Activated gamma-delta T cell treated with Interleukin-2 at 50 U/mL for 16 hours (primary cell): ENCODE data around the gene ARHGEF6.
A peak's percentile ranks its signal among the peaks of the same experiment; 100 is the strongest.

Source experiments
- DNase-seq: peaks from one replicate; pipeline ENCODE4 v3.0.0-alpha.2; 2020

ARHGEF6 gene

DNA sequence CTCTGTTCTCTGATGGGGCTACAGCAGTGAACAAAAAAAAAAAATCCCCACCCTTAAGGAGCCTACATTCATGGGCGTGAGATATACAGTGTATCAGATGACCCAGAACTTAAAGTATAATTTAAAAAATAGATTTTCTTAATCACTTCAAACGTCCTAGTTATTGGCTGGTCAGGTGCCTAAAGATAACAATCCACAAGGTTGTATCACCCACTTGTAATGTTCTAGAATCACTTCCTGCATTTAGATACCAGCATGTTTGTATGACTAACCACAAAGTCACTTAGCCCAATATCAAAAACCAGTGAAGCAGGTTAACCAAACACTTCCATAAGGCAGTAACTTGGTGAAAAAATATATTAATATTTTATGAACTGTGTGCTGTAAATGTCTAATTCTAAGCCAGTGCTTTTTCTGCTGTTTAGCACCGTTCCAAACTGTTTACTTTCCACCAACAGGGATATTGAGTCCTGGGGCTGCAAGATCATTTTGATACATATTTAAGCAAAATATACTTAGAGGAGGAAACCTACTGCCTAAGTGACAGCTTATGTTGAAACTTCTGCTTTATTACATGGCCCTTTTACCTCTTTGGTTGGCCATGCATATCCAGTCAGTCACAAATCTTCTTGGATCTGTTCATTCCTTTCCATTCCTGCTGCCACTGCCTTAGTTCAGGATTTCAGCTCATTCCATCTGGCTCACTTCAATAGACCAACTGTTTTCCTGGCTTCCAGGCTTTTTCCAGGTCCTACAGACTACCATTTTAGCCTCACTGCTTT, 89.5 kb downstream of the ARHGEF6 start:
- DNase-seq = no peak

DNA sequence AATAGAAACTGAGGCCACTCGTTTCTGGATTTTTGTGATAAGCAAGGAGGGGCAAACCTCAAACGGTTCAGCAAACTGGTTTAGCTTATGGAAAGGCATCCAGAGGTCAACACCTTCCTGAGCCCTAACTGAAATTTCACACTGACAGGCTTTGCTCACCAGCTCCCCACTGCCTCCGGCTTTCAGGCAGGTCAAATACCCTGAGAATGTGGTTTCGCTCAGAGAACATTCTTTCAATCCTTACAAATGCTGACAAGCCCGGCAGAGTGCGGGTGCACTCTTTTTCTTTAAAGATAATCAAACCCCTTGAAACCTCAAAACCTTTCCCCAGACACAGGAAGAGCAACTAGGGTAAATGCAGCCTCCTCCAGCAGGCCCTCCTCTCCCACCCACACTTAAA, 91.3 kb downstream of the ARHGEF6 start:
- DNase-seq = no peak

DNA sequence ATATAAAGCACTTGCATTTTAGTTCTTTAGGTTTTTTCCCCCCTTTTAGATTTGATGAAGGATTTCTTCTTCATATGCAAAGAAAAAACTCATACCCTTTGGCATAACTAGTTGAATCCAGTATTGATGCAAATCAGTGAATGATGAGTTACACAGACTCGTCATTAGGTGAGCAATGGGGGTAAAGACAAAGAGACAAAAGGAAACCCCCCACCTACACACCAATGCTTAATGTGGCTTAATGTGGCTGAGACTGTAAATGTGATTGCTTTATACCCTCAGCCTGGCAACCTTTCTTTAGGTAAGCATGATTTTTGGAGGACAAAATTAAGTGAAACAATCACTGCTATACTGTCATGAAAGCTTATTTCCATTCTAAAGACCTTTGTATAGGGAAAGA, 93.3 kb downstream of the ARHGEF6 start:
- no peak for DNase-seq

DNA sequence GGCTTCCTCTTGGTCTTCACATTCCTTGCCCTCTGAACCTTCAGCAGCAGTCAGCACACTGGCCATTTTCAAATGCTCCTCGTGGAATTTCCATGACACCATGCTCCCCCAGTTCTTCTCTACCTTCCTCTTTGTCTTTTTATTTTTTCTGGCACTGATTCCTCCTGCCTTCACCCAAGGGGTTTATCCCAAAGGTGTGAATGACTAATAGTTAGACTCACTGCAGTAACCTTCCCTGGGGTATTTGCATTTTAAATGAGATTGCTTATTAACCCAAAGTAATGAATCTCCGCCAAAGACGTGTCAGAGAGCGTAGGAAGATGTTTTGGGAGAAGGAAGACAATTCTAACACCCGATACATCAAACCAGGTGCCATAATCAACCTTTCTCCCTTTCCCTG, 96.6 kb downstream of the ARHGEF6 start:
- DNase-seq = no peak

DNA sequence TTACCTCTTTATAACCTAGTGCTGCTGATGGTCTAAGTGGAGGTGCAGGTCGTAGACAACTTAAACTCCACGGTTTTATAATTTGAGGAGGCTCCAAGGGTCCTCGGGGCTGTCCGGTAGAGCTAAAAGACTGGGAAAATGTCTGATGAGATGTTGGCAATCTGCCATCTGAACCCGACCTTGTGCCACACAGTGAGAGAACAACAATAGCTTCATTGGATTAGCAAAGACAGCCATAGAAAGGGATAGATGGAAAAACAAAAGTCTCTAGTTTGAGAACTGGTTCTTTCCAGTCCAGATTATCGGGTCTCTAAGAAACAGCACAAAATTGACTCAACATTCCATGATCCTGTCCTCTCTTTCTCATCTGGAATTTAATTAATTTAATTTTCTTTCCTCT, 101.2 kb downstream of the ARHGEF6 start:
- DNase-seq = no peak

DNA sequence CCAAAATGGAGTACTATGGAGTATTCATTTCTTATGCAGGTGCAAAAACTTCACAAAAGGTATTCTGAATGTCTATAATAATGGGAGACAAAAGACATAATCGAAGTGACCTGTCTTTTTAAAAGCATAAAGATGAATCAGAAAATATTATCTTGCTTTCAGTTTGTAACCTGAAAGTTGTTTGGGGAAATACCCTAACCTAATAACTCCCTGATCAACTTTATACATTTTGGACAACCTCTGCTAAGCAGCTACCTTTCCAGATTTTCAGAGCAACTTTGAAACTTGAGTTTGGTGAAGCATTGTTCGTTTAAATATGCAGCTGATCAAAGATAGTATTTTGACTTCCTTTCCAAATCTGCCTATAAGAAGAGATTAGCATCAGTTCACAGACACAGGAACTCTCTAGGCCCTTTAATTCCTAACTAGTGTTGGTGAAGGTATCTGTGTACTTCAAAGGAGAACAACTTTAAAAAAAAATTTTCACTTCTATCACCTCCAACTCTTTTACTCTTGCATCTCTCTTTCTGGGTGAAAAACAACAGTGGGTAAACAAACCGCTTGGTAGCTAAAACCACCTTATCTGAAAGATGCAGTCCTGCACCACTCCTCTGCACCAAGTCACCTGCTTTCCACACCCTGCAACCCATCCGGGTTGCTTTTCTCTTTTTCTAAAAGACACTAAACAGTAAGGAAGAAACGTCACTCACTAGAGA, 106.3 kb downstream of the ARHGEF6 start:
- no peak for DNase-seq

DNA sequence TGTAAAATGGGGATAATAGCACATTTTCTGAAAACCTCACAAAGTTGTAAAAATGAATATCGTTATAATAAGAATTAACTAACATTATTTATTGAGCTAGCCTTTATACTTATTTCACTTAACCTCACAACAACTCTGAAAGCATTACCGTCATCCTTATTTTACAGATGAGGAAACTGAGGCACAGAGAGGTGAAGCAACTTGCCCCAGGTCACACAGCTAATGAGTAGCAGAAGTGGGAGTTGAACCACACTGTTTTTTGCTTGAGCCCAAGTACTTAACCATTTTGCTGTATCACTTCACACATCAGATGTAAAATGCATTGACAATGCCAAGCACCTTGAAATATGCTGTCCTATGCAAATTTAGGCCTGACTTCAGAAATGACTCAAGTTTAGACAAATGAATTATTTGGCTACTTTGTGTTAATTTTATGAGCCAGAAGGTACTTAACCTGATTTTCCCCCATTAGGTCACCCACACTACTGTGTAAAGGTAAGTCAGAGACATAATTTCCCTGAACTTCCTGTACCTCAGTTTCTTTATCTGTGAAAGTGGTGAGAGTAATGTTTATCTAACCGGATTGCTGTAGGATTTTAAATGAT, 109.6 kb downstream of the ARHGEF6 start:
- DNase-seq = no peak

DNA sequence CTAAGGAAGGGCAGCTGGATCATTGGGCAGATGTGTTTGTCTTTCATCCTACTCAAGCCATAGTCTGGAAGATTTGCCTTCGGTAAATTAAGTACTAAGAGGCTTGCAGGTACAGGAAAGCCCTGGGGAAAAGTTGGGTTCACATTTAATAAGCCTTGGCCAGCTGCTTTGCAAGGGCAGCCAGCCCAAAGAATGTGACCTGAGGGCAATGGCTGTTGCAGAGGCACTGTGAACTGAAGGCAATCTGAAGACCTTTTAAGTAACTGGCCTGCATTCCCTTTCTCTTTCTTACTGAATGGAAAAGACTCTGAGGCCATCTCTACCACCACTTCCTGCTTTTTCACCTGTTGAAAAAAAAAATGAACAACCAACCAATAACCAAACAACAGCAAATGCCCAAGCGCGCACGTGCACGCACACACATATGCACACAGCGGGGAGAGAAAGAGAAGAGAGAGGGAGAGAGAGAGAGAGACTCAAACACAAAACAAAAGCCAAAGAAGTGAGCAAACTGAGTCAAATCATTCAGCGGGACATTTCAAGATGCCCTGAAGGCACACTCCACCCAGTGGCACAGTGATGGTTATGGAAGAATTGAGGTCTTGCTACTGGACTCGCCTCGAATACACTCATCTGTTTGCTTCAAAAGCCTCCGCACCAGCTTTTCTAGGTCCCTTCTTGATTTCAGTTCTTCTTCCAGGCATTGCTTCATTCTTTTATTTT, 113.1 kb downstream of the ARHGEF6 start:
- no peak for DNase-seq

DNA sequence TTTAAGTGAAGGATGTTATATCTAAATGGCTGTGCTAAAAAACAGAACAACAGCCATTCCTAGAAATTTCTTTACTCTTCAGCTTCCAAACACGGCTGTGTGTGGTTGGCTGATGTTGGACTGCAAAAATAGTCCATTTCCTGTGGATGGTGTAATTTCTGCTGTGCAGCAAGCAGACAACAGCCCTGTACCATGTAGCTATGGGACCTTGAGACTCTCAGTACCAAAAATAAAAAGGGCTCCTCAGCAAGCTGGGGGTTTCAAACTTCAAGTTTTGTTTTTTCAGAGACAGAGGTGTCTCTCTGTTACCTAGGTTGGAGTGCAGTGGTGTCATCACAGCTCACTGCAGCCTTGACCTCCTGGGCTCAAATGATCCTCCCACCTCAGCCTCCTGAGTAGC, 114.6 kb downstream of the ARHGEF6 start:
- no peak for DNase-seq

DNA sequence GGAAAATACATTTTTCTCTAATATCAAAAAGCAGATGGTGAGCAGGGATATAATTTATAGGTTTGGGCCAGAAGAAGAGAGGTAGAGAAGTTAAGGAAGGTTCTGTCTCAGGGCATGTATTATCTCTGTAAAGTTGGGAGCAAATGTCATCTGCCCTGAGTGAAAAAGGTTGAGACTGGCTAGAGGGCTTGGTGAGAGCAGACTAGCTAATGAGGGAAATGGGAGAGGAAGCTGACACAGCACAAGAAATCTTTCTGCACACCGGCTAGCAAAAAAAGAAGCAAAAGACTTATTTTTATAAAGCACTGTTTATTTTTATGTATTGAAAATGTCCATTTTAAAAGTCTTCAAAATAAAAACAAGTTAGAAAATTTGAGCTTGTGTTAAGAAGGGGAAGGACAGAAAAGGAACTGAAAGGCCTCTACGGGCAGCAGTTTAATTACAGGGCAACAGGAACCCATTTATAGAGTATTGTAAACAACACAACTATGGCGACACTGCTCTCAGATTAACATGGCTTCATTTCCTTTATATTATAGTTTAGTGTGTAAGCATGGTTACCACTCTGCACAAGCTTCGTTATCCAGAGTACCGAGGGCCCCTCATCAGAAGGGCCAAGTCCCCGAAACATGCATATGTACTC, 115.4 kb downstream of the ARHGEF6 start:
- no peak for DNase-seq

DNA sequence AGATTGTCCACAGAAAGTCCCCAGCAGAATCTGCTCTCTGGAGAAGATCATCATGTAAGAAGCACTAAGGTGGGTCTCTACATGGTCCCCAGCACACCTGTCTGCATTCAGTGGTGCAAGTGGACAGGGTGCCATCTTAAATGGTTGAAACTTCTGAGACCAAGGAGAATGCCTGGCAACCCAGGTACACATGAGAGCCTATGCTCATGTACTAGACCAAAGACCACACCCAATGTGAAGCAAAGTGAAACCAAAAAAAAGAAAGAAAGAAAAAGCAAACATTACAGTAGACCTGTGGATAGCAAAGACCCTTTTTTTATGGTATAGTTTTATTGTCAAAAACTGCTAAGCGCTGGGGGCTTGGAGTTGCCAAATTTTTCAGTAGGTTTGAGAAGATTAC, 117.8 kb downstream of the ARHGEF6 start:
- no peak for DNase-seq

DNA sequence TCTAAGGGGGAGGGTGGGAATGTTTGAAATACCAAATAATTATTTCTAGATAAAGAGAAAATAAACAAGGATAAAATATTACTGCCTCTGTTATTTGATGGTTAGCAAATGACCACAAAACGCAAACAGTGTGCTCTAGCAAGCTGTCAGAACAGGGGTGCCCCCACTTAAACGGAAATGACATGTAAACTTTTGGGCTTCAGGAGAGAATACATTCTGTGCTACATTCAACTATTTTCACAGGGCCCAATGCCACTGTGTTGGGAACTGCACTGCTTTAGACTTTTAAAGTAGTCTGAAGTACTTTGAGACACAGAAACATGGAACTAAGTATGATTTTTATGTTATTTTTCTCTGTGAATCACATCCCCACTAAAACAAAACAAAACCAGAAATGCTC, 118.6 kb downstream of the ARHGEF6 start:
- DNase-seq = no peak

DNA sequence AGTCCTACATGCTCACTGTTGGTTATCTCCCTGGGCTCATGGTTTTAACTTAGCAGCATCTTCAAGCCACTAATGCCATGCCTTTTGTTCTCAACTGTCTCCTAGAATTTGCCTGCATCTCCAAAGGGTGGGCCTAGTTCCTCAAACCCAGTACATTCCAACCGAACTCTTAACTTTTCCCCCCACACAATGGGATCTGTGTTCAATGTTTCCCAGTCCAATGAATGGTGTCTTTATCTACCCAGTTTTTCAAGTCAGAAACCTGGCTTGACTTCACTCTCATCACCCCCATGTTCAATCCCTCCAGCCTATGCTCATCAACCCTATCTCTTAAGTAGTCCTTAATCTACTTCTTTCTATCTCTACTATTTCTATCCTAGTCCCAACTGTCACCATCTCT, 119.8 kb downstream of the ARHGEF6 start:
- DNase-seq = no peak

DNA sequence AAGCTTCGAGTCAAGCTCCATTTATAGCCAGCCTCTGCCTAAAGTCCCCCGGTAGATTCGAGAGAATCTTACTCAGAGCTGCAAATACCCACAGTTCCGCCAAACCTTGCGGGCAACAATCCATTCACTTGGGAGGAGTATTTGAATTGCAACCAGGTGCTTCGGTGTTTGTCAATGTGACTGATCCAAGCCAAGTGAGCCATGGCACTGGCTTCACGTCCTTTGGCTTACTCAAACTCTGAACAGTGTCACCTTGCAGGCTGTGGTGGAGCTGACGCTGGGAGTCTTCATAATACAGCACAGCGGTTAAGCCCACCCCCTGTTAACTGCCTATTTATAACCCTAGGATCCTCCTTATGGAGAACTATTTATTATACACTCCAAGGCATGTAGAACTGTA, 121.6 kb downstream of the ARHGEF6 start:
- no peak for DNase-seq

DNA sequence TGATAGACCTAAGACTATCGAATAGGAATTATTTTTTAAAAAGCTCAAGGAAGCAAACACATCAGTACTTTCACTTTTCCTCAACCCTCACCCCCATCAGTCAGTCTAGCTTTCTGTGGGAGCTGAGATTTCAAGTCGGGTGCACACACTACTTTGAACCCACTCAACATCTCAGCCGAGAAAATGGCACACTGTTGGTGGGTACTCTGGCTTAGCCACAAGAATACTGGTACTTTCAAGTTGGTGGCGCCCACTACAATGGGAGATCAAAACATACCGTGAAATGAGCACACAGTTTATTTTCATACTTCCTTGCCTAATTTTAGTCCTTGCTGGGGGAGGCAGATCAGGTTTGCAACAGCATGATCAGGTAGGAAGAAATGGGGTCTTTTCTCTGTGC, 122.6 kb downstream of the ARHGEF6 start:
- DNase-seq = no peak

DNA sequence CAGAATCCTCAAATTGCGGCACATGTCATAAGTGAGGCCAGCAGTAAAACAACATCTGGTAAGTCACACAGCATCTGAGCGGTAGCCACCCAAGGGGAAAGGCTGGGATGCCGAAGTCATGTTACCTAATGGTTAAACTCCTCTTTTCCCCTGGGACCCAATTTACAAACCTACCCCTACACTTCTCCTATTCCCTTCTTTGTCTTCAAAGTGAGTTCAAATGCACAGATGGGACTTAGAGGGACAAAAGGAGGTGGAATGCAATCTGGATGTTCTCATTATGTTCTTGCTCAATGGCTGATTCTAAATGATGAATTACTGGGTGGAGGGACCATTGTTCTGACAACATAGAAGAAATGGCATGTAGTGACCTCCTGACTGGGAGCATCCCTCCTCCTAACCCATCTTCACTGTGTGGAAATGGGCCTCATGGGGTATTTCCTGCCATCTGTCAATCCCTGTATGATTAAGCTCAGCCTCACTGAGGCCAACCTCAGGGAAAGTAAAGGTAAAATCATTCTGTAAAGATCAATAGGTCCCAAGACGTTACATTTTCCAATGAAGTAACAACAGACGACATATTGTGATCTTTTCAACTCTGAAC, 124.3 kb downstream of the ARHGEF6 start:
- DNase-seq = no peak

DNA sequence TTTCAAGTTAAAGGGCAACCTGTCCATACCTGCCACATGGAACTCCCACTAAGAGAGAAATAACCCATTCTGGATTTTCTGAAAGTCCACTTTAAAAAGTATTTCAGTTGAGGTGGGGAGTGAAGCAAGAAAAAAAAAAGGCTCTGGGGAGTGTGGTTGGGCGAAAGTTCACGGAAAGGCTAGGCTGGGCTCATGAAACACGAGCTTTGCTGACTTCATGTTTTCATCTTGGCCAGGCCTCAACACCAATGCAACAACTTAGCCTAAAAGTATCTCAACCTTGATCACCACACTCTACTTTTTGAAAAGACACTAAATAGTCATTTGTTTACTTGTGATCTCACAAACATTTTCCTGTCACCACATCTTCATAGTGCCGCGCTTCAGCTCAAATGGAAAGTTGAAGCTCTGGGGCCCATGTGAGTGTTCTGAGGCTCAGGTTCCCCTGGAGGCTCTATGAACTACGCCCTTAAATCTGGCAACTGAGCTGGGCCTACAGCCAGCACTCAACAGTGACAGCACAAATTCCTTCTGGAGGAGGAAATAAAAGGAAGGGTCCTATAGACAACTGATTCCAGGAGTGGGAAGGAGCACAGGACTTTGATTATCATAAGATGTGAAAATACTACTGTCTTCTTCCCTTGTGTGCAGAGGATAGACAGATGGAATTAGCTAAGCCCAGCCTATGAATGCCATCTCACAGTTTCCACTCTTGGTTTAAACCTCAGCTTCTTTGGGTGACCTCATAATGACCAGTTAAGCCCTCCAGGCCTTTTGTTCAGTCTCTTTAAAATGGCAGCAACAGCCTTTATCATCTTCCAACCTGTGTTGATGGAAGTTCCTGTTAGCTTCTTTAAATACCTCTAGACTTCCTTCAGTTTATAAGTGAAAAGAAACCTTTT, 127.7 kb downstream of the ARHGEF6 start:
- no peak for DNase-seq

DNA sequence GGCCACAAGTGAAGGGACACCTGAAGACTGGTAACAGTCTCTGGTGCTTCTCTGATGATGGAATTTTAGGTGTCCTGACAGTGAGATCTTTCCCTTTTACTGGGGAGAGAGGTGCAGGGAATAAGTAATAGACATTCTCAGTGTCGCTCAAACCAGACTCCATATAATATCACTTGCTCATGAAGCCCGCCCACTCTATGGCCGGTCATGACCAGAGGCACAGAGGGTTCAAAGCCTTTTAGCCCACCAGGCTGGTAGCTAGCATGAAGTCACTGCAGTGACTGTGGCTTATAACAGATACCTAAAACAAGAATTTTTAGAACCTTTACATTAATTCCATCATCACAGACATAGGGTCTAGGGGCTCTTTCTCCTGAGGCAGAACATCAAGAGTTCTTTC, 129.9 kb downstream of the ARHGEF6 start:
- DNase-seq = no peak

DNA sequence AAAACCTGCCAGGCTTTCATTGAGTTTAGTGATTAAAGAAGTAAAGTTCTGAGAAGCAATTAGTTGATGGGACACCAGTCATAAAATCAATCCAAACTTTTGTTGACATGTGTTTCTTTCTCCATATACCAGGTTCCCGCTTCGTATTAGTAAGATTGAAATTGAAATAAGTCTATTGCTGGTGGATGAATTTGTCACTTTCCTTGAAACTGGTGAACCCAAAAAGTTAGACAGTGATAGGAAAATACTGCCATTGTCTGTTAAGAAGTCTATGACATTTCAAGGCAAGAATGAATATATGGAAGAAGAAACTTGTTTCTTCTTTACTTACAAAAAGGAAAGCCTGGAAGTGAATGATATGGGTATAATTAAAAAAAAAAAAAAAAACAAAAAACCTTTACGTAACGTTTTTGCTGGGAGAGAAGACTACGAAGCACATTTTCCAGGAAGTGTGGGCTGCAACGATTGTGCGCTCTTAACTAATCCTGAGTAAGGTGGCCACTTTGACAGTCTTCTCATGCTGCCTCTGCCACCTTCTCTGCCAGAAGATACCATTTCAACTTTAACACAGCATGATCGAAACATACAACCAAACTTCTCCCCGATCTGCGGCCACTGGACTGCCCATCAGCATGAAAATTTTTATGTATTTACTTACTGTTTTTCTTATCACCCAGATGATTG, 132.9 kb downstream of the ARHGEF6 start, which contains the start of gene CD40LG:
Gene CD40LG, plus strand, starts transcription at position 482 of the 684 bp plus-strand sequence. Its CDS starts 91 bp downstream, at position 573.
- no peak for DNase-seq

DNA sequence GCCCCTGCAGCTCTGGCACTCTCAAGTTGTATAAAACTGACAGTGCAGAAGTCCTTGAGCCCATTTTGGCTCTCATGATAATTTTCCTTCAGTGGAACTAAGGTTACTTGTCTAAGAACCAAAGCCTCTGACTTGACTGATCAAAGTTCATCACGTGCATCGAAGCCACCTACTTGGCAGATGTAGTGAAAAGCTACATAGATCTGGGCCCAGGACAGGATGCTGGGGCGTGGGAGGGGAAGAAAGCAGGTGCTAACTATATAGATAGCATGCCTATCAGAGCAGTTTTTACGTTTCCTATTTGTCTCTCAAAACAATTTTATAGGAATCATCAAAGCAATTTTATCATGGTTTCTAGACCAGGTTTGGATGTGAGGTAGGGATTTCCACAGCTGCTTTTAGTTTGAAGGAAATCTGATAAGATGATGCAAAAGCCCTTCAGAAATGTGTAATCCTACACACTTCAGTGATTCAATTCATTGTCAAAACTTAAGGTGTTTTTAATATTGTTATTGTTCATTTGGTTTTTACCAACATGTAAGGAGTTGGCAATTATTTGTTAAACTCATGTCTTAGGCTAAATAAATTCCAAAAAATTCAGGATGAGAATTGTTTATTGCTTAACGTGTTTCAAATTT, 134.0 kb downstream of the ARHGEF6 start:
- DNase-seq = peak; percentile 23
